Activated CD4-positive, alpha-beta T cell treated with anti-CD3 and anti-CD28 coated beads, Interleukin-2, amount 10 ng/mL, durations not matched to agents 24 days and 14 days (primary cell): Measurements from ENCODE around the gene FRZB. TPM values are rescaled to one million over a fixed set of nuclear protein-coding genes. Genes with fewer than 3 reads are reported as not detected.

Experiments
- total RNA-seq: library from RNA; stranded (reverse); gene quantifications from 2 replicates; pipeline ENCODE4 v1.2.3, GENCODE V29; 2022

The FRZB gene
- total RNA-seq, 1 donor from 2014 or later: not detected

Other genes with a start within 250 kb of the FRZB start
- 68.2 and 75.1 TPM in 2 replicates for gene DNAJC10, start 150.4 kb downstream of the FRZB start, total RNA-seq
- 14.5 TPM in 2 replicates for gene NCKAP1, start 171.8 kb upstream of the FRZB start, total RNA-seq
- 1.0 and 2.3 TPM in 2 replicates for gene DUSP19, start 212.1 kb upstream of the FRZB start, total RNA-seq